NCI-H1417 (cell line): Measurements from ENCODE around the gene DPH1.
A peak's percentile ranks its signal among the peaks of the same experiment; 100 is the strongest.

ENCODE experiments used
- DNase-seq, 3 experiments: peaks; one replicate each; lab custom pipeline; 2025; lab: John Stamatoyannopoulos, UW

The DPH1 gene

GRCh38 chr17:2050300-2051060, 20.5 kb downstream of the DPH1 start:
- peak; percentile 69 to 84 (median 81) for DNase-seq

GRCh38 chr17:2051061-2051932, 21.3 kb downstream of the DPH1 start:
- peak in 2 of 3 experiments; percentile 47 to 54 for DNase-seq

- no peak for DNase-seq
Measured at GRCh38 chr17:2051933-2052559, 22.1 kb downstream of the DPH1 start.

GRCh38 chr17:2053380-2054261, 23.7 kb downstream of the DPH1 start:
- peak; percentile 9 to 68 (median 63) for DNase-seq

GRCh38 chr17:2054262-2054511, 24.2 kb downstream of the DPH1 start:
- no peak for DNase-seq

GRCh38 chr17:2054512-2055291, 24.7 kb downstream of the DPH1 start, which contains the start of gene HIC1:
HIC1 (plus strand) TSS chr17:2055103; CDS start chr17:2056691, 1,588 bp downstream.
- peak; percentile 32 to 58 (median 53) for DNase-seq

- DNase-seq = no peak
Measured at GRCh38 chr17:2055292-2056205, 25.6 kb downstream of the DPH1 start.

- no peak for DNase-seq
Measured at GRCh38 chr17:2056206-2057174, 26.5 kb downstream of the DPH1 start.

- DNase-seq = no peak
Measured at GRCh38 chr17:2057175-2057759, 27.3 kb downstream of the DPH1 start.

- DNase-seq = no peak
Measured at GRCh38 chr17:2057760-2058585, 28.0 kb downstream of the DPH1 start.

GRCh38 chr17:2058586-2059546, 28.9 kb downstream of the DPH1 start:
- DNase-seq = no peak

- DNase-seq = no peak
Measured at GRCh38 chr17:2059547-2060384, 29.8 kb downstream of the DPH1 start.

- DNase-seq = no peak
Measured at GRCh38 chr17:2060385-2060658, 30.4 kb downstream of the DPH1 start.

GRCh38 chr17:2060681-2061440, 30.9 kb downstream of the DPH1 start:
- DNase-seq = no peak

- DNase-seq = no peak
Measured at GRCh38 chr17:2061441-2061958, 31.5 kb downstream of the DPH1 start.
